Karpas-422 (cell line): ENCODE data around the gene COL6A2. TPM values are rescaled to one million over a fixed set of nuclear protein-coding genes. Genes with fewer than 3 reads are reported as not detected.
A peak's percentile ranks its signal among the peaks of the same experiment; 100 is the strongest.
"Not testable (repeated sequence)": the region's sequence is repeated elsewhere in the genome, so short reads cannot be mapped to it uniquely, and the experiment has no call there.

ENCODE experiments used
- DNase-seq: peaks from one replicate; pipeline ENCODE4 v3.0.0-alpha.2; 2015
- H2AFZ ChIP-seq: fragments of 200-600 bp; sonication (generic); 2 replicates; pipeline ENCODE4 v1.6.1; 2014; ENCODE audit warnings: antibody characterized with exemption, low read length, mixed read lengths
- H3K27ac ChIP-seq: fragments of 200-600 bp; sonication (generic); 2 replicates; pipeline ENCODE4 v1.5.1; 2014; ENCODE audit warnings: mild to moderate bottlenecking, low read length, moderate library complexity
- H3K27me3 ChIP-seq: fragments of 200-600 bp; sonication (generic); 2 replicates; pipeline ENCODE4 v1.6.1; 2014; ENCODE audit warnings: low read length, mixed read lengths
- H3K36me3 ChIP-seq: fragments of 200-600 bp; sonication (generic); 2 replicates; pipeline ENCODE4 v1.6.1; 2014; ENCODE audit warnings: low read length, mixed read lengths; ENCODE audit not compliant: insufficient read depth
- H3K4me1 ChIP-seq: fragments of 200-600 bp; sonication (generic); 2 replicates; pipeline ENCODE4 v1.6.1; 2014; ENCODE audit warnings: mild to moderate bottlenecking, low read length, mixed read lengths
- H3K4me2 ChIP-seq: fragments of 200-600 bp; sonication (generic); 2 replicates; pipeline ENCODE4 v1.6.1; 2014; ENCODE audit warnings: low read length, low read depth, mild to moderate bottlenecking; ENCODE audit not compliant: poor library complexity, severe bottlenecking
- H3K4me3 ChIP-seq: fragments of 200-600 bp; sonication (generic); 2 replicates; pipeline ENCODE4 v1.5.1; 2014; ENCODE audit warnings: mild to moderate bottlenecking, antibody characterized with exemption, low read length, mixed read lengths
- H3K79me2 ChIP-seq: fragments of 200-600 bp; sonication (generic); 2 replicates; pipeline ENCODE4 v1.6.1; 2014; ENCODE audit warnings: mild to moderate bottlenecking, low read length, mixed read lengths
- H3K9ac ChIP-seq: fragments of 200-600 bp; sonication (generic); 2 replicates; pipeline ENCODE4 v1.6.0; 2014; ENCODE audit warnings: low read length
- H3K9me2 ChIP-seq: fragments of 200-600 bp; sonication (generic), shearing (Covaris generic); replicated peaks from 2 replicates; pipeline ENCODE4 v1.6.0; 2014; ENCODE audit warnings: mild to moderate bottlenecking, low read length, moderate library complexity; ENCODE audit not compliant: insufficient read depth
- H3K9me3 ChIP-seq: fragments of 300-700, 200-600 bp; sonication (generic); 2 replicates; pipeline ENCODE4 v1.6.1; 2014; ENCODE audit warnings: low read length, mixed read lengths
- H4K20me1 ChIP-seq: fragments of 200-600 bp; sonication (generic); 2 replicates; pipeline ENCODE4 v1.6.1; 2014; ENCODE audit warnings: mild to moderate bottlenecking, antibody characterized with exemption, low read length, low read depth; ENCODE audit not compliant: insufficient read depth
- total RNA-seq: library from RNA; depleted of rRNA; stranded (reverse); fragments of >200 nt; shearing (Covaris generic); gene quantifications from 2 replicates; pipeline ENCODE4 v1.2.3, GENCODE V29; 2014; ENCODE audit warnings: low replicate concordance

Gene COL6A2
- total RNA-seq, 1 experiment from 2014 or later = not detected

DNA sequence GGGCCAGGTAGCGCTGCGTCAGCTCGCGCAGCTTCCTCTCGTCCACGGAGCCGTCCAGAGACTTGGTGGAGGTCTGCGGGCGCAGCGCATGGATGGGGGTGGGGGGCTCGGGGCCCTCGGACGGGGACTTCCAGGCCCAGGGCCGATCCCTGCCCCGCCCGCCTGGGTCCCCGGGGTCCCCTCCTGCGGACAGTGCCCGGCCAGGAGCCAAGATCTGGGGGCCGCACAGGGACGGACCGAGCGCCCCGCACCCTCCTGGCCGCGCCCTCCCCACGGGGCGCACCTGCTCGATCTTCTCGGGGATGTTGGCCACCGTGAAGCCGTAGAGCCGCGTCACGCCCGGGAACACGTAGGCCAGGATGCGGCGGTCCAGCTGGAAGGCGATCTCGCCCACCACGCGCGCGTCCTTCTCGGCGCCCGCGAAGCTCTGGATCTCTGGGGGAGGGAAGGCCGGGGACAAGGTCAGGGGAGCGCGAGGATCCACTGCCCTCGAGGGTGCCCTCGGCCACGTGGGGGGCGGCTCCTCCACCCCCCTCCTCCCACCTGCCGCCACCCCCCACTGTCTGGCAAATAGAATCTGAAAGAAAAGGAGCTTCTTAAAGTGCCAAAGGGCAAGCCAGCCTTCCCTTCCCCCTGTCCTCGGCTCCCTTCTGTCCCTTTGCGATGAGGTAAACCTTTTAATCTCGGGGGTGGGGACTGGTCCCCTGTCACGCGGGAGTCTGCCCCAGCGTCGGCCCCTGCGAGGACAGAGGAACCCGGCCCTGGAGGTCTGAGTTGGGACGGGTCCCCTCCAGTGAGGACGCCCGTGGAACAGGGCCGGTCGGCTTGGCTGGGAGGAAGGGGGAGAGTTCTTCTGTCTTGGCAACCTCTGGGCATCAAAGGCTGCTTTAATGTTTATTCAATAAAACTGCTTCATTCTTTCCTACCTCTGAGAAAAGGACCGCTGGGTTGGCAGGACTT lies 64.0 kb downstream of the COL6A2 start:
- H3K27ac ChIP-seq = no peak overlapping the region
- no peaks in the 10 kb centered on the region for H3K36me3 ChIP-seq
- no peaks in the 10 kb centered on the region for H3K4me1 ChIP-seq
- H3K27me3 ChIP-seq = no peaks in the 10 kb centered on the region
- H3K9me2 ChIP-seq = no peaks in the 10 kb centered on the region
- no peaks in the 10 kb centered on the region for H3K9me3 ChIP-seq
- DNase-seq = no peak
- H3K4me3 ChIP-seq = no peak overlapping the region
- no peak overlapping the region for H3K9ac ChIP-seq
- H3K79me2 ChIP-seq = no peaks in the 10 kb centered on the region
- no peaks in the 10 kb centered on the region for H4K20me1 ChIP-seq
- no peak overlapping the region for H2AFZ ChIP-seq
- H3K4me2 ChIP-seq = no peak overlapping the region

DNA sequence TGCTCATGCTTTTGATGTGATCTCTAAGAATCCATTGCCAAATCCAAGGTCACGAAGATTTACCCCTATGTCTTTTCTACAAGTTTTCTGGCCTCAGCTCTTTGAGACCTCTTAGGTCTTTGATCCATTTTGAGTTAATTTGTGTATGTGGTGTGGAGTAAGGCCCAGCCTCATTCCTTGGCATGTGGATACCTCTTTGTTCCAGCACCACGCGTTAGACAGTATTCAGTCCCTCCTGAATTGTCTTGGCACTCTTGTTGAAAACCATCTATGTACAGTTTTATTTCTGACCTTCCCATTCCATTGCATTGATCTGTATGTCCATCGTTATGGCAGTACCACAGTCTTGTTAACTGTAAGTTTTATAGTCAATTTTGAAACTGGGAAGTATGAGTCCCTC lies 65.5 kb downstream of the COL6A2 start:
- no peak overlapping the region for H3K4me3 ChIP-seq
- no peak overlapping the region for H3K27ac ChIP-seq
- no peaks in the 10 kb centered on the region for H3K9me3 ChIP-seq
- no peak overlapping the region for H2AFZ ChIP-seq
- H3K9me2 ChIP-seq = no peaks in the 10 kb centered on the region
- H3K4me2 ChIP-seq = no peak overlapping the region
- H3K4me1 ChIP-seq = no peaks in the 10 kb centered on the region
- no peaks in the 10 kb centered on the region for H3K27me3 ChIP-seq
- H4K20me1 ChIP-seq = no peaks in the 10 kb centered on the region
- no peaks in the 10 kb centered on the region for H3K36me3 ChIP-seq
- DNase-seq = no peak
- no peak overlapping the region for H3K9ac ChIP-seq
- no peaks in the 10 kb centered on the region for H3K79me2 ChIP-seq

DNA sequence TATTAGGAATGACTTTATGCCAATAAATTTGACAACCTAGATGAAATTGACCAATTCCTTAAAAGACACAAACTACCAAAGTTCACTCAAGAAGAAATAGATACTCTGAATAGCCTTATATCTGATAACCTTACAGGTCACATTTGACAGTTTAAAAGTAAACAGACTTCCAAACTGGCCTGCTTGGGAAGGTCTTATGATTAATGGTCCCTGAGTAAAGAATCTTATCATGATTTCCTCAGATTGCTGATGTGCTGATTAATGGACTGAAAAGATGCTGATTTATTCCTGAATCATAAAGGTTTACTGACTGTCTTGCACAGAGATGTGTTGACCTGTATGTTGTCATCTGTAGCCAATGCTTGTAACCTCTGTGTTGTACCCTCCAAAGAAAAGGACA lies 67.2 kb downstream of the COL6A2 start:
- Histone ChIP-seq H3K27ac (no peak overlapping the region), H3K9me2 (no peaks in the 10 kb centered on the region), H4K20me1 (no peaks in the 10 kb centered on the region), H3K27me3 (no peaks in the 10 kb centered on the region), H3K4me2 (no peak overlapping the region), H3K4me1 (no peaks in the 10 kb centered on the region), H3K36me3 (no peaks in the 10 kb centered on the region), H3K9me3 (no peaks in the 10 kb centered on the region), H3K79me2 (no peaks in the 10 kb centered on the region), H3K9ac (no peak overlapping the region), H2AFZ (no peak overlapping the region), H3K4me3 (no peak overlapping the region)
- DNase-seq = no peak

DNA sequence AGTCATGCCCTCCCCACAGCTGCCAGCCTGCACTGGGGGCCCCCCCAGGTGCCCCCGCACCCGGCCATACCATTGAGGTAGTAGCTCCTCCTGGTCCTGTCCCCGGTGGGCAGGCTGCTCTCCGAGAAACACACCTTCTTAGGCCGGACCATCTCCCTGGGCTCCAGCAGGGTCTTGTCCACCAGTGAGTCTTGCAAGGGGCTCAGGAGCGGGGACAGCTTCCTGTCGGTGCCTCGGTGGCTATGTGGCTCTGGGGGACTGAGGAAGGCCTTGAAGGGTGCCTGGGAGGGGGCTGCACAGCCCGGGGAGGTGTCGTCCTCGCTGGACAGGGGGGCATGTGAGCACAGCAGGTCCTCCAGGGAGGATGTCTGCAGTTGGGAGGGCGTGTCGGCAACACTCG lies 70.3 kb downstream of the COL6A2 start:
- H3K9me3 ChIP-seq = no peaks in the 10 kb centered on the region
- H3K27ac ChIP-seq = no peak overlapping the region
- H3K9me2 ChIP-seq = no peaks in the 10 kb centered on the region
- no peak for DNase-seq
- H3K4me2 ChIP-seq = no peak overlapping the region
- H2AFZ ChIP-seq = no peak overlapping the region
- H3K79me2 ChIP-seq = no peaks in the 10 kb centered on the region
- peaks cover 17% of the 10 kb centered on the region for H3K4me1 ChIP-seq
- H3K27me3 ChIP-seq = no peaks in the 10 kb centered on the region
- H4K20me1 ChIP-seq = no peaks in the 10 kb centered on the region
- H3K4me3 ChIP-seq = no peak overlapping the region
- H3K9ac ChIP-seq = no peak overlapping the region
- H3K36me3 ChIP-seq = no peaks in the 10 kb centered on the region

DNA sequence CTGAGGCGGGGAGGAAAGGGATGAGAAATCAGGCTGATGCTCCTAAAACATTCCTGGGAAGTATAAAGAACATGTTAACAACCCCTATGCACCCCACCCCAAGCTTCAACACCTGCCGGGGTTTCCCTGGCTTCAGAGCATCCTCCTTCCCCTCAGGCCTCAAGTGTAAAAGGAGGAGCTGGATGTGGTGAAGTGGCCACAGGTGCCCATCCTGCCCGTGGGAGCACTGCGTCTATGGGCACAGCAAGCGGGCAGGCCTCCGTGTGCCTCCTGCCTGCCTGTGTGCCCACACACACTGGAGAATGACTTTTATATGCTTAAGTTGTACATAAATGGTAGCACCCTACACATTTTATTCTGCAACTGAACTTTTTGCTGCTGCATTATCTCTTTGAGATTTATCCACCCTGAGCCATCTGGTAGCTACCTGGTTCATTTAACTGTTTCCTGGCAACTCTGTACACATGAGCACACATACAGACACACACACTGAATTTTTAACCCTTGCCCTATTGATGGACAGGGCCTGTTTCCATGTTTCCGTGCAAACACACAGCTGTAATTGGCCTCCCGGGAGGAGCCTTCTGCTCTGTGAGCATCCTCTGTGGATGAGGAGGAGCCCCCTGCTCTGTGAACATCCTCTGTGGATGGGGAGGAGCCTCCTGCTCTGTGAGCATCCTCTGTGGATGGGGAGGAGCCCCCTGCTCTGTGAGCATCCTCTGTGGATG lies 70.9 kb downstream of the COL6A2 start:
- Histone ChIP-seq H3K36me3 (no peaks in the 10 kb centered on the region), H3K9me2 (no peaks in the 10 kb centered on the region), H3K4me3 (no peak overlapping the region), H2AFZ (no peak overlapping the region), H3K4me2 (no peak overlapping the region), H3K9ac (no peak overlapping the region), H3K27ac (no peak overlapping the region), H4K20me1 (no peaks in the 10 kb centered on the region), H3K79me2 (no peaks in the 10 kb centered on the region), H3K9me3 (no peaks in the 10 kb centered on the region), H3K27me3 (no peaks in the 10 kb centered on the region), H3K4me1 (peaks cover 17% of the 10 kb centered on the region)
- peak; percentile 52 for DNase-seq

DNA sequence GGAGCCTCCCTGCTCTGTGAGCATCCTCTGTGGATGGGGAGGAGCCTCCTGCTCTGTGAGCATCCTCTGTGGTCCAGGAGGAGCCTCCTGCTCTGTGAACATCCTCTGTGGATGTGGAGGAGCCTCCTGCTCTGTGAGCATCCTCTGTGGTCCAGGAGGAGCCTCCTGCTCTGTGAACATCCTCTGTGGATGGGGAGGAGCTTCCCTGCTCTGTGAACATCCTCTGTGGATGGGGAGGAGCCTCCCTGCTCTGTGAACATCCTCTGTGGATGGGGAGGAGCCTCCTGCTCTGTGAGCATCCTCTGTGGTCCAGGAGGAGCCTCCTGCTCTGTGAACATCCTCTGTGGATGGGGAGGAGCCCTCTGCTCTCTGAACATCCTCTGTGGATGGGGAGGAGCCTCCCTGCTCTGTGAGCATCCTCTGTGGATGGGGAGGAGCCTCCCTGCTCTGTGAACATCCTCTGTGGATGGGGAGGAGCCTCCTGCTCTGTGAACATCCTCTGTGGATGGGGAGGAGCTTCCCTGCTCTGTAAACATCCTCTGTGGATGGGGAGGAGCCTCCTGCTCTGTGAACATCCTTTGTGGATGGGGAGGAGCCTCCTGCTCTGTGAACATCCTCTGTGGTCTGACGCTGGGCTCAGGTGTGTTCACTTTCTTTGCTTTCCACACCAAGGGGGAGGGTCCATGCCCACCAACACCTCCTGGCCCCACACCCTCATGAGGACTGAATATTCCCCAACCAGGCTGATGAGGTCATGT lies 72.7 kb downstream of the COL6A2 start:
- H3K9ac ChIP-seq, H3K4me2 ChIP-seq, H3K27me3 ChIP-seq, H3K9me2 ChIP-seq, H3K27ac ChIP-seq, H3K9me3 ChIP-seq, H3K36me3 ChIP-seq, H4K20me1 ChIP-seq, H3K79me2 ChIP-seq, H2AFZ ChIP-seq, DNase-seq, H3K4me3 ChIP-seq: not testable (repeated sequence)
- peaks cover 17% of the 10 kb centered on the region for H3K4me1 ChIP-seq

DNA sequence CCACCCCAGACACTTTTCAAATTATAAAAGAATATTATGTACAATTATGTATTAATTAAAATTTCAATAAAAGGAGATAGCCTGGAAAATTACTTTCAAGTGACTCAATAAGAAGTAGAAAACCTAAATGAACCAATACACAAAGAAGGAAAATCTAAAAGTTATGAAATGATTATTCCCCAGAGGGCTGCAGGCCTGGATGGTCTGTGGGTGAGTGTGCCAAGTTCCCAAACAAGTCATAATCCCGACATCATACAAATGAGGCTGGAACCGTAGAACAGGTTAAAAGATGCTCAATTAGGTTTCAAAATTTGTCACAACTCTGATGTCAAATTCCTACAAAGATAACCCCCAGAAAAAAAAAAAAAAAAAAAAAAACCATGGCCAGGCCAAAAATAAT lies 73.7 kb downstream of the COL6A2 start:
- Histone ChIP-seq H3K4me1 (peaks cover 17% of the 10 kb centered on the region), H3K9me3 (no peaks in the 10 kb centered on the region), H3K9me2 (no peaks in the 10 kb centered on the region), H3K9ac (no peak overlapping the region), H3K4me3 (no peak overlapping the region), H3K27me3 (no peaks in the 10 kb centered on the region), H3K79me2 (no peaks in the 10 kb centered on the region), H3K4me2 (peak overlapping the region; percentile 21), H3K27ac (no peak overlapping the region), H3K36me3 (no peaks in the 10 kb centered on the region), H4K20me1 (0 out of 2 replicates have a peak, but pooled peaks cover 4% of the 10 kb centered on the region), H2AFZ (no peak overlapping the region)
- DNase-seq = no peak
